PC-9 (cell line): ENCODE measurements around the gene NUP133. TPM values are rescaled to one million over a fixed set of nuclear protein-coding genes. Genes with fewer than 3 reads are reported as not detected.

Source experiments
- BruUV-seq: library from RNA; stranded (reverse); fragments of 400-500 nt; replicated peaks from 2 replicates; lab custom pipeline; 2021; lab: Mats Ljungman, UMichigan
- CTCF ChIA-PET: fragments of 300-600 bp; sonication (Branson Sonifier 250); formaldehyde crosslinking; loops from one replicate; lab custom pipeline; 2022; ENCODE audit warnings: antibody characterized with exemption; lab: Charles Lee
- POLR2A ChIA-PET: fragments of 300-600 bp; sonication (Branson Sonifier 250); formaldehyde crosslinking; loops from one replicate; lab custom pipeline; 2022; ENCODE audit warnings: antibody characterized with exemption; ENCODE audit not compliant: unreplicated experiment; lab: Charles Lee
- DNase-seq, 2 experiments: peaks; one replicate each; pipeline versions ENCODE4 v3.0.0 to v3.0.0-alpha.2; 2015 to 2022; ENCODE audit warnings: mixed read lengths in 1 of 2
- H2AFZ ChIP-seq: fragments of 200-600 bp; sonication (generic); 2 replicates; pipeline ENCODE4 v1.8.1; 2017; ENCODE audit warnings: antibody characterized with exemption
- H3F3A ChIP-seq: fragments of 200-600 bp; sonication (generic); 2 replicates; pipeline ENCODE4 v1.8.1; 2017; ENCODE audit warnings: antibody characterized with exemption, mild to moderate bottlenecking, low read depth; ENCODE audit not compliant: insufficient read depth
- H3K27ac ChIP-seq: fragments of 200-600 bp; sonication (generic); 2 replicates; pipeline ENCODE4 v1.6.1; 2016; ENCODE audit warnings: mixed run types
- H3K27me3 ChIP-seq: fragments of 200-600 bp; sonication (generic); 2 replicates; pipeline ENCODE4 v1.6.1; 2016; ENCODE audit warnings: low read depth, mixed run types; ENCODE audit not compliant: insufficient read depth
- H3K36me3 ChIP-seq: fragments of 200-600 bp; sonication (generic); 2 replicates; pipeline ENCODE4 v1.6.1; 2016; ENCODE audit warnings: low read depth, mixed run types
- H3K4me1 ChIP-seq: fragments of 200-600 bp; sonication (generic); replicated peaks from 2 replicates; pipeline ENCODE4 v1.6.1; 2016; ENCODE audit warnings: mixed run types; ENCODE audit not compliant: insufficient read depth
- H3K4me2 ChIP-seq: fragments of 200-600 bp; sonication (generic); 2 replicates; pipeline ENCODE4 v1.6.1; 2017; ENCODE audit warnings: mixed run types
- H3K4me3 ChIP-seq: fragments of 200-600 bp; sonication (generic); 2 replicates; pipeline ENCODE4 v1.6.1; 2016; ENCODE audit warnings: mixed run types
- H3K79me2 ChIP-seq: fragments of 200-600 bp; sonication (generic); 2 replicates; pipeline ENCODE4 v1.6.1; 2017; ENCODE audit warnings: low read depth, mixed run types
- H3K9me2 ChIP-seq: fragments of 200-600 bp; sonication (generic); 2 replicates; pipeline ENCODE4 v1.8.1; 2017; ENCODE audit warnings: mild to moderate bottlenecking; ENCODE audit not compliant: insufficient read depth
- H3K9me3 ChIP-seq: fragments of 200-600 bp; sonication (generic); 2 replicates; pipeline ENCODE4 v1.8.1; 2016; ENCODE audit warnings: low read depth; ENCODE audit not compliant: insufficient read depth
- H4K20me1 ChIP-seq: fragments of 200-600 bp; sonication (generic); 2 replicates; pipeline ENCODE4 v1.8.1; 2017; ENCODE audit not compliant: insufficient read depth
- CTCF ChIP-seq: fragments of 200-600 bp; sonication (generic); conservative IDR thresholded peaks from 2 replicates; pipeline ENCODE4 v1.6.1; 2017; ENCODE audit warnings: mixed run types, antibody characterized with exemption, mild to moderate bottlenecking, moderate library complexity
- EZH2 ChIP-seq: fragments of 200-600 bp; sonication (generic); IDR thresholded peaks from 2 replicates; pipeline ENCODE4 v1.8.0; 2017; ENCODE audit warnings: antibody characterized with exemption, low read depth
- intact Hi-C: fragments of 100-400 bp; cut with micrococcal nuclease; formaldehyde crosslinking; loops from one replicate; pipeline ENCODE4 v1.10.0; 2022; ENCODE audit not compliant: unreplicated experiment
- total RNA-seq: library from RNA; stranded (reverse); gene quantifications from 2 replicates; pipeline ENCODE4 v1.2.3, GENCODE V29; 2021

Gene NUP133
- total RNA-seq, 1 experiment from 2014 or later = 38.5 TPM

GRCh38 chr1:229434005-229434640, 74.0 kb downstream of the NUP133 start, which contains the start of gene ACTA1:
Gene ACTA1, minus strand, starts transcription at chr1:229434094. Its CDS starts 979 bp downstream, at chr1:229433115.
- H3K9me2 ChIP-seq = no peaks in the 10 kb centered on the region
- ChIA-PET POLR2A (no interaction called here), CTCF (no interaction called here)
- no peaks in the 10 kb centered on the region for H3K9me3 ChIP-seq
- TF ChIP-seq EZH2 (no peak), CTCF (no peak)
- DNase-seq = no peak
- no peaks in the 10 kb centered on the region for H3F3A ChIP-seq
- H3K4me2 ChIP-seq = no peak within 1 kb of the TSS
- no peak within 1 kb of the TSS for H3K4me3 ChIP-seq
- H2AFZ ChIP-seq = no peak within 1 kb of the TSS
- no peaks in the 10 kb centered on the region for H3K36me3 ChIP-seq
- H4K20me1 ChIP-seq = no peaks in the 10 kb centered on the region
- no peaks in the 10 kb centered on the region for H3K27me3 ChIP-seq
- no peak within 1 kb of the TSS for H3K27ac ChIP-seq
- no TSS peak for BruUV-seq
- intact Hi-C loops = no loop called here
- no peaks in the 10 kb centered on the region for H3K4me1 ChIP-seq
- H3K79me2 ChIP-seq = no peaks in the 10 kb centered on the region

- no peaks in the 10 kb centered on the region for H3K27me3 ChIP-seq
- CTCF ChIA-PET = no interaction called here
- H4K20me1 ChIP-seq = no peaks in the 10 kb centered on the region
- no peak overlapping the region for H3K4me3 ChIP-seq
- H3K79me2 ChIP-seq = no peaks in the 10 kb centered on the region
- POLR2A ChIA-PET = no interaction called here
- H3K36me3 ChIP-seq = no peaks in the 10 kb centered on the region
- H3F3A ChIP-seq = no peaks in the 10 kb centered on the region
- no peak overlapping the region for H3K4me2 ChIP-seq
- no peaks in the 10 kb centered on the region for H3K9me2 ChIP-seq
- BruUV-seq = no TSS peak
- H2AFZ ChIP-seq = no peak overlapping the region
- TF ChIP-seq CTCF = no peak
- TF ChIP-seq EZH2 = no peak
- intact Hi-C loops = no loop called here
- no peak for DNase-seq
- no peaks in the 10 kb centered on the region for H3K9me3 ChIP-seq
- H3K4me1 ChIP-seq = no peaks in the 10 kb centered on the region
- no peak overlapping the region for H3K27ac ChIP-seq
Observed at GRCh38 chr1:229433364-229434004, 74.7 kb downstream of the NUP133 start.

GRCh38 chr1:229432905-229433304, 75.2 kb downstream of the NUP133 start:
- Histone ChIP-seq H3K27ac (no peak overlapping the region), H3F3A (no peaks in the 10 kb centered on the region), H3K36me3 (no peaks in the 10 kb centered on the region), H4K20me1 (no peaks in the 10 kb centered on the region), H3K79me2 (no peaks in the 10 kb centered on the region), H3K9me2 (no peaks in the 10 kb centered on the region), H3K4me2 (no peak overlapping the region), H3K27me3 (no peaks in the 10 kb centered on the region), H3K9me3 (no peaks in the 10 kb centered on the region), H3K4me3 (no peak overlapping the region), H2AFZ (no peak overlapping the region), H3K4me1 (no peaks in the 10 kb centered on the region)
- BruUV-seq = no TSS peak
- TF ChIP-seq CTCF = no peak
- no peak for TF ChIP-seq EZH2
- intact Hi-C loops = no loop called here
- POLR2A ChIA-PET = no interaction called here
- no peak for DNase-seq
- CTCF ChIA-PET = no interaction called here
